ENCODE measurements around the gene PPP2R2C.

PPP2R2C gene

GRCh38 chr4:6300359-6300758, 172.1 kb downstream of the PPP2R2C start:
- Histone ChIP-seq H3K27me3 (ENCODE audit: insufficient read depth, poor library complexity, severe bottlenecking) (no peaks in the 10 kb centered on the region), H3K27ac (replicated peaks) (no peak overlapping the region), H3K4me3 (replicated peaks; ENCODE audit: insufficient read depth, low read length) (no peak overlapping the region)
- no peak for DNase-seq (ENCODE audit: low read depth in 1 of 2, low spot score in 1 of 2)
- TF ChIP-seq SPI1 (IDR thresholded peaks at IDR 0.05; ENCODE audit: borderline replicate concordance, low read depth) (no peak), REST (IDR thresholded peaks at IDR 0.05; ENCODE audit: insufficient replicate concordance, low read depth) (no peak), POLR2AphosphoS5 (IDR thresholded peaks at IDR 0.05; ENCODE audit: low read depth) (no peak), CTCF (IDR thresholded peaks at IDR 0.05; ENCODE audit: insufficient read depth, low read length) (no peak), GABPA (IDR thresholded peaks at IDR 0.05; ENCODE audit: low read depth) (no peak)

GRCh38 chr4:6299875-6300274, 172.5 kb downstream of the PPP2R2C start:
- Histone ChIP-seq H3K27me3 (ENCODE audit: insufficient read depth, poor library complexity, severe bottlenecking) (no peaks in the 10 kb centered on the region), H3K4me3 (replicated peaks; ENCODE audit: insufficient read depth, low read length) (no peak overlapping the region), H3K27ac (replicated peaks) (no peak overlapping the region)
- TF ChIP-seq POLR2AphosphoS5 (IDR thresholded peaks at IDR 0.05; ENCODE audit: low read depth) (no peak), GABPA (IDR thresholded peaks at IDR 0.05; ENCODE audit: low read depth) (no peak), SPI1 (IDR thresholded peaks at IDR 0.05; ENCODE audit: borderline replicate concordance, low read depth) (no peak), CTCF (IDR thresholded peaks at IDR 0.05; ENCODE audit: insufficient read depth, low read length) (no peak), REST (IDR thresholded peaks at IDR 0.05; ENCODE audit: insufficient replicate concordance, low read depth) (no peak)
- no peak for DNase-seq (ENCODE audit: low read depth in 1 of 2, low spot score in 1 of 2)

GRCh38 chr4:6298852-6299251, 173.6 kb downstream of the PPP2R2C start:
- DNase-seq (ENCODE audit: low read depth in 1 of 2, low spot score in 1 of 2) = no peak
- Histone ChIP-seq H3K4me3 (replicated peaks; ENCODE audit: insufficient read depth, low read length) (no peak overlapping the region), H3K27ac (replicated peaks) (no peak overlapping the region), H3K27me3 (ENCODE audit: insufficient read depth, poor library complexity, severe bottlenecking) (no peaks in the 10 kb centered on the region)
- TF ChIP-seq REST (IDR thresholded peaks at IDR 0.05; ENCODE audit: insufficient replicate concordance, low read depth) = no peak
- TF ChIP-seq SPI1 (IDR thresholded peaks at IDR 0.05; ENCODE audit: borderline replicate concordance, low read depth) = no peak
- TF ChIP-seq POLR2AphosphoS5 (IDR thresholded peaks at IDR 0.05; ENCODE audit: low read depth) = no peak
- TF ChIP-seq GABPA (IDR thresholded peaks at IDR 0.05; ENCODE audit: low read depth) = no peak
- TF ChIP-seq CTCF (IDR thresholded peaks at IDR 0.05; ENCODE audit: insufficient read depth, low read length) = no peak

Measured in HL-60 (cell line).